ENCODE data around the gene TFF1. TPM values are rescaled to one million over a fixed set of nuclear protein-coding genes. Genes with fewer than 3 reads are reported as not detected.
A peak's percentile ranks its signal among the peaks of the same experiment; 100 is the strongest.

Gene TFF1
- total RNA-seq, 3 donors from 2014 or later = 6.0 to 206 (median 60.1) TPM

- intact Hi-C loops (cut with DNase I, micrococcal nuclease) = no loop called here
- Histone ChIP-seq H3K36me3 (ENCODE audit: low read depth) (no peaks in the 10 kb centered on the region), H3K4me1 (ENCODE audit: low read depth) (no peaks in the 10 kb centered on the region), H3K4me3 (no peak within 1 kb of the TSS), H3K9me3 (no peaks in the 10 kb centered on the region)
- TF ChIP-seq CTCF (IDR thresholded peaks at IDR 0.05) = no peak
- DNase-seq (no peak), ATAC-seq (peak; percentile 54)
These were observed 37.4 kb upstream of the TFF1 start, which contains the start of gene UBASH3A for GRCh38 chr21:42403611-42404231. Gene UBASH3A (plus strand): TSS chr21:42403902. CDS start chr21:42403946, 44 bp downstream.

- no peaks in the 10 kb centered on the region for H3K9me3 ChIP-seq
- ATAC-seq = peak; percentile 65
- intact Hi-C loops (cut with DNase I, micrococcal nuclease) = no loop called here
- DNase-seq = no peak
- TF ChIP-seq CTCF (IDR thresholded peaks at IDR 0.05) = no peak
- H3K4me3 ChIP-seq = no peak overlapping the region
- H3K36me3 ChIP-seq (ENCODE audit: low read depth) = no peaks in the 10 kb centered on the region
- no peaks in the 10 kb centered on the region for H3K4me1 ChIP-seq (ENCODE audit: low read depth)
These were observed 35.5 kb upstream of the TFF1 start for GRCh38 chr21:42401820-42402251.

DNA sequence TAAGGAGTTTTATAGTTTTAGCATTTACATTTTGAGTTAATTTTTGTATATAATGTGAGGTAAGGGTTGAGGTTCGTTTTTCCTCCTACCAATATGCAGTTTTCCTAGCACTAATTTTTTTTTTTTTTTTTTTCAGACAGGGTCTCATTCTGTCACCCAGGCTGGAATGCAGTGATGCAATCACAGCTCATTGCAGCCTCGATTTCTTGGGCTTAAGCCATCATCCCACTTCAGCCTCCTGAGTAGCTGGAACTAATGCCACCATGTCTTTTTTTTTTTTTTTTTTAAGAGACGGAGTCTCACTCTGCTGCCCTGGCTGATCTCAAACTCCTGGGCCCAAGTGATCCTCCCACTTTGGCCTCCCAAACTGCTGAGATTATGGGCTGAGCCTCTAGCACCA lies 34.8 kb upstream of the TFF1 start:
- DNase-seq (no peak), ATAC-seq (no peak)
- H3K4me3 ChIP-seq = no peak overlapping the region
- no peaks in the 10 kb centered on the region for H3K4me1 ChIP-seq (ENCODE audit: low read depth)
- TF ChIP-seq CTCF (IDR thresholded peaks at IDR 0.05) = no peak
- no peaks in the 10 kb centered on the region for H3K36me3 ChIP-seq (ENCODE audit: low read depth)
- intact Hi-C loops (cut with DNase I, micrococcal nuclease) = no loop called here
- H3K9me3 ChIP-seq = no peaks in the 10 kb centered on the region

DNA sequence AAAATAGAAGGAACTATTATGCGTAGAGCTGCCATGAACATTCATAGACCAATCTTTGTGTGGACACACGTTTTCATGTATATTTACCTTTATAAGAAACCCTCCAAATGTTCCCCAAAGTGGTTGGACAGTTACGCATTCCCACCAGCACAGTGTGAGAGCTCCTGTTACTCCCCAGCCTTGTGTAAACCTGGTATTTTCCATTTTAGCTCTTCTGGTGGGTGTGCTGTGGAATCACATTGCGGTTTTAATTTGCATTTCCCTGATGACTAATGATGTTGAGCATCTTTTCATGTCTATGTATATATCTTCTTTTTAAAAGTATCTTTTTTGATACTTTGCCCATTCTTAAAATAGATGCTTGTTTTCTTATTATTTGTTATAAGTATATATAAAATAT lies 34.2 kb upstream of the TFF1 start:
- Histone ChIP-seq H3K9me3 (no peaks in the 10 kb centered on the region), H3K4me1 (ENCODE audit: low read depth) (no peaks in the 10 kb centered on the region), H3K36me3 (ENCODE audit: low read depth) (no peaks in the 10 kb centered on the region), H3K4me3 (no peak overlapping the region)
- no peak for ATAC-seq
- intact Hi-C loops (cut with DNase I, micrococcal nuclease) = no loop called here
- DNase-seq = no peak
- TF ChIP-seq CTCF (IDR thresholded peaks at IDR 0.05) = no peak

DNA sequence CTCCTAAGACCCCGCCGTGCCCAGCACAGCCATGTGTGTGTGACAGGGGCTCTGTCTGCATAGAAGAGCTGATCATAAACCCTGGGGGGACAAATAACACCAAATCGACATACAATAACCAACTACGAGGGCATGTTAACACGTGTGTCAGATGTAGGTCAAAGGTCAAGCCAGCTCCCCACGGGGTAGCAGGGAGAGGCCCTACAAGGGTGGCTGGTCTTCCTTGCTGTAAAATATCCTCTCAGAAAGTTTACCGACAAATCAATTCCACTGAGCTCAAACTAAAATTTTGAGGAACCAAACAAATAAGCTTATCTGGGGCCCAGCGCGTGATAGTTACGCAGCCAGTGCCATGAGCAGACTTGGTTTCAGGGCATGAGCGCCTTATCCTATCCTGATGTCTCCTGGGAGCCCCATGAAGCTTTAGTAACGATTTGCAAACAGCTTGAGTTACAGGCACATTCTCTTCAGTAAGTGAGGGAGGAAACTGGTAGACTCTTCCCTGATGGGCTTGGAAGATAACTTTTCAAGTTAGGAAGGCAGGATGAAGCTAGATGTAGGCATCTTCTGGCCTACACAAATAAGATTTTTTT lies 32.2 kb upstream of the TFF1 start:
- no peaks in the 10 kb centered on the region for H3K36me3 ChIP-seq (ENCODE audit: low read depth)
- no peak for DNase-seq
- TF ChIP-seq CTCF (IDR thresholded peaks at IDR 0.05) = no peak
- ATAC-seq = no peak
- no peaks in the 10 kb centered on the region for H3K9me3 ChIP-seq
- H3K4me3 ChIP-seq = no peak overlapping the region
- no peaks in the 10 kb centered on the region for H3K4me1 ChIP-seq (ENCODE audit: low read depth)
- intact Hi-C loops (cut with DNase I, micrococcal nuclease) = no loop called here

Data from mucosa of descending colon (tissue), 3 donors.